ENCODE measurements around the gene SEC23A.

GRCh38 chr14:39102265-39102968 is 618 bp downstream of the SEC23A start:
- TF ChIP-seq GATA2 (IDR thresholded peaks at IDR 0.05; ENCODE audit: low read depth, low read length) (no peak), GATA3 (IDR thresholded peaks at IDR 0.05; ENCODE audit: low read depth, low read length) (no peak)

Data from SH-SY5Y (cell line).